PC-9 (cell line): ENCODE measurements around the gene PCDHGA12. TPM values are rescaled to one million over a fixed set of nuclear protein-coding genes. Genes with fewer than 3 reads are reported as not detected.

Experiments
- BruUV-seq: library from RNA; stranded (reverse); fragments of 400-500 nt; replicated peaks from 2 replicates; lab custom pipeline; 2021; lab: Mats Ljungman, UMichigan
- CTCF ChIA-PET: fragments of 300-600 bp; sonication (Branson Sonifier 250); formaldehyde crosslinking; loops from one replicate; lab custom pipeline; 2022; ENCODE audit warnings: antibody characterized with exemption; lab: Charles Lee
- POLR2A ChIA-PET: fragments of 300-600 bp; sonication (Branson Sonifier 250); formaldehyde crosslinking; loops from one replicate; lab custom pipeline; 2022; ENCODE audit warnings: antibody characterized with exemption; ENCODE audit not compliant: unreplicated experiment; lab: Charles Lee
- DNase-seq, 2 experiments: peaks; one replicate each; pipeline versions ENCODE4 v3.0.0 to v3.0.0-alpha.2; 2015 to 2022; ENCODE audit warnings: mixed read lengths in 1 of 2
- H2AFZ ChIP-seq: fragments of 200-600 bp; sonication (generic); 2 replicates; pipeline ENCODE4 v1.8.1; 2017; ENCODE audit warnings: antibody characterized with exemption
- H3F3A ChIP-seq: fragments of 200-600 bp; sonication (generic); 2 replicates; pipeline ENCODE4 v1.8.1; 2017; ENCODE audit warnings: antibody characterized with exemption, mild to moderate bottlenecking, low read depth; ENCODE audit not compliant: insufficient read depth
- H3K27ac ChIP-seq: fragments of 200-600 bp; sonication (generic); 2 replicates; pipeline ENCODE4 v1.6.1; 2016; ENCODE audit warnings: mixed run types
- H3K27me3 ChIP-seq: fragments of 200-600 bp; sonication (generic); 2 replicates; pipeline ENCODE4 v1.6.1; 2016; ENCODE audit warnings: low read depth, mixed run types; ENCODE audit not compliant: insufficient read depth
- H3K36me3 ChIP-seq: fragments of 200-600 bp; sonication (generic); 2 replicates; pipeline ENCODE4 v1.6.1; 2016; ENCODE audit warnings: low read depth, mixed run types
- H3K4me1 ChIP-seq: fragments of 200-600 bp; sonication (generic); replicated peaks from 2 replicates; pipeline ENCODE4 v1.6.1; 2016; ENCODE audit warnings: mixed run types; ENCODE audit not compliant: insufficient read depth
- H3K4me2 ChIP-seq: fragments of 200-600 bp; sonication (generic); 2 replicates; pipeline ENCODE4 v1.6.1; 2017; ENCODE audit warnings: mixed run types
- H3K4me3 ChIP-seq: fragments of 200-600 bp; sonication (generic); 2 replicates; pipeline ENCODE4 v1.6.1; 2016; ENCODE audit warnings: mixed run types
- H3K79me2 ChIP-seq: fragments of 200-600 bp; sonication (generic); 2 replicates; pipeline ENCODE4 v1.6.1; 2017; ENCODE audit warnings: low read depth, mixed run types
- H3K9me2 ChIP-seq: fragments of 200-600 bp; sonication (generic); 2 replicates; pipeline ENCODE4 v1.8.1; 2017; ENCODE audit warnings: mild to moderate bottlenecking; ENCODE audit not compliant: insufficient read depth
- H3K9me3 ChIP-seq: fragments of 200-600 bp; sonication (generic); 2 replicates; pipeline ENCODE4 v1.8.1; 2016; ENCODE audit warnings: low read depth; ENCODE audit not compliant: insufficient read depth
- H4K20me1 ChIP-seq: fragments of 200-600 bp; sonication (generic); 2 replicates; pipeline ENCODE4 v1.8.1; 2017; ENCODE audit not compliant: insufficient read depth
- CTCF ChIP-seq: fragments of 200-600 bp; sonication (generic); conservative IDR thresholded peaks from 2 replicates; pipeline ENCODE4 v1.6.1; 2017; ENCODE audit warnings: mixed run types, antibody characterized with exemption, mild to moderate bottlenecking, moderate library complexity
- EZH2 ChIP-seq: fragments of 200-600 bp; sonication (generic); IDR thresholded peaks from 2 replicates; pipeline ENCODE4 v1.8.0; 2017; ENCODE audit warnings: antibody characterized with exemption, low read depth
- intact Hi-C: fragments of 100-400 bp; cut with micrococcal nuclease; formaldehyde crosslinking; loops from one replicate; pipeline ENCODE4 v1.10.0; 2022; ENCODE audit not compliant: unreplicated experiment
- total RNA-seq: library from RNA; stranded (reverse); gene quantifications from 2 replicates; pipeline ENCODE4 v1.2.3, GENCODE V29; 2021

The PCDHGA12 gene
- total RNA-seq, 1 experiment from 2014 or later: not detected

GRCh38 chr5:141434006-141434405, 3.7 kb downstream of the PCDHGA12 start:
- Histone ChIP-seq H3K4me1 (no peaks in the 10 kb centered on the region), H3K9me2 (no peaks in the 10 kb centered on the region), H3K27me3 (peaks cover 20% of the 10 kb centered on the region; the same call in 1 of the 2 replicates), H3K4me3 (no peak overlapping the region), H3K79me2 (no peaks in the 10 kb centered on the region), H3K36me3 (no peaks in the 10 kb centered on the region), H3K4me2 (no peak overlapping the region), H3F3A (no peaks in the 10 kb centered on the region), H3K9me3 (0 out of 2 replicates have a peak, but pooled peaks cover 3% of the 10 kb centered on the region), H2AFZ (no peak overlapping the region), H4K20me1 (no peaks in the 10 kb centered on the region), H3K27ac (no peak overlapping the region)
- BruUV-seq: no TSS peak
- intact Hi-C loops: no loop called here
- no peak for TF ChIP-seq CTCF
- TF ChIP-seq EZH2: no peak
- CTCF ChIA-PET: no interaction called here
- DNase-seq: no peak
- POLR2A ChIA-PET: no interaction called here

- intact Hi-C loops: no loop called here
These were observed 6.9 kb downstream of the PCDHGA12 start for GRCh38 chr5:141437221-141437620.

GRCh38 chr5:141439411-141440141, 9.3 kb downstream of the PCDHGA12 start:
- TF ChIP-seq EZH2 (no peak), CTCF (no peak)
- CTCF ChIA-PET: interaction anchor here (0.6 to 0.7 kb wide), 2 partner anchors 51 to 116 kb away, joined by 3 to 5 read pairs; no protein-coding TSS in a partner anchor
- no TSS peak for BruUV-seq
- DNase-seq: peak in 1 of 2 experiments; percentile 6
- Histone ChIP-seq H3K27me3 (peaks cover 27% of the 10 kb centered on the region; the same call in 1 of the 2 replicates), H3K4me3 (no peak overlapping the region), H2AFZ (0 out of 2 replicates have a peak overlapping the region, but pooled peaks have one; percentile 55), H3F3A (no peaks in the 10 kb centered on the region), H3K9me3 (no peaks in the 10 kb centered on the region), H3K27ac (no peak overlapping the region), H3K9me2 (no peaks in the 10 kb centered on the region), H3K4me2 (no peak overlapping the region), H3K36me3 (no peaks in the 10 kb centered on the region), H3K79me2 (no peaks in the 10 kb centered on the region), H3K4me1 (no peaks in the 10 kb centered on the region), H4K20me1 (no peaks in the 10 kb centered on the region)
- intact Hi-C loops: no loop called here
- POLR2A ChIA-PET: no interaction called here

More at GRCh38 chr5:141437221-141437620, 6.9 kb downstream of the PCDHGA12 start:
- H3K4me1 ChIP-seq: no peaks in the 10 kb centered on the region
- H3K4me2 ChIP-seq: no peak overlapping the region
- DNase-seq: no peak
- H4K20me1 ChIP-seq: no peaks in the 10 kb centered on the region
- H3K27ac ChIP-seq: no peak overlapping the region
- no peaks in the 10 kb centered on the region for H3F3A ChIP-seq
- no peaks in the 10 kb centered on the region for H3K79me2 ChIP-seq
- no peak for TF ChIP-seq EZH2
- TF ChIP-seq CTCF: no peak
- no peaks in the 10 kb centered on the region for H3K36me3 ChIP-seq
- ChIA-PET POLR2A (no interaction called here), CTCF (no interaction called here)
- no peak overlapping the region for H2AFZ ChIP-seq
- H3K27me3 ChIP-seq: peaks cover 32% of the 10 kb centered on the region; the same call in 1 of the 2 replicates
- no peak overlapping the region for H3K4me3 ChIP-seq
- no peaks in the 10 kb centered on the region for H3K9me2 ChIP-seq
- H3K9me3 ChIP-seq: no peaks in the 10 kb centered on the region
- BruUV-seq: no TSS peak
